GM21619 (cell line): ENCODE measurements around the gene TCEA3.
"Not testable (repeated sequence)": the region's sequence is repeated elsewhere in the genome, so short reads cannot be mapped to it uniquely, and the experiment has no call there.

Source experiments
- ATAC-seq: cut with Tn5 transposase; IDR thresholded peaks from one replicate; pipeline ENCODE4 v1.9.1; 2021; ENCODE audit not compliant: unreplicated experiment

The TCEA3 gene

DNA sequence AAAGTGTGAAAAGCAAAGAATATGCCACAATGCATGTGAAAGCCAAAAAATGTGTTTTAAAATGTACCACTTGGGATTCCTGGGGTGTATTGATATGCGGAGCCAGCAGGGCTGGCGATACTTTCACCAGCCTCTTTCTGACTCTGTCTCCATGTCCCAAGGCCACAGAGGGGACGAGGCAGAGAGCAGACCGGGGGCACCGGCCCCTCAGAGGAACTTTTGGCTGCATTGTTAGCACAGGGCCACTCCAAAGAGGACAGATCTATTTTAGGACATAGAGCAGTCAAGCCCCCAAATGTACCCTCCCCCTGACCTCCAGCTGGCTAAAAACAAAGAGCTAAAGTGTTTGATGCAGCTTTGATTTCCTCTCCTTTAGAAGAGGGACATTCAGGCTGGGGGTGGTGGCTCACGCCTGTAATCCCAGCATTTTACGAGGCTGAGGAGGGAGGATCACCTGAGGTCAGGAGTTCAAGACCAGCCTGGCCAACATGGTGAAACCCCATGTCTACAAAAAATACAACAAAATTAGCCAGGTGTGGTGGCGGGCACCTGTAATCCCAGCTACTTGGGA, 29.3 kb downstream of the TCEA3 start:
- ATAC-seq, result no peak

DNA sequence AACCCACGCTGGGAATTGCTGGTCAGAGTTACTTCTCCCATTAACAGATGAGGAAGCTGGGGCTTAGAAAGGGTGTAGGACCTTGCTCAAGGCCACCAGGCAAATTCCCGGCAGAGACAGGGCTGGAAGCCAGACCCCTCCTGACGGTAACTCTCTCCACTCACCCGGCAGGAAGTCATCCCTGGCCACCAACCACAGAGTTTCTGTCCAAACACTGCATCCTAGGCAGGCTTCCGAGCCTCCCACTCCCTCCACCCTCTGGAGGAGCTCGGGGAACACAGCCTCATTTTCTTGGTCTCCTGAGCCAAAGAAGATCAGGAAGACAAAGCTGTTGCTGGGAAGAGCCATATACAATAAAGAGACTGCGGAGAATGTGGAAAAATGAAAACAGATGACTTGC, 29.9 kb downstream of the TCEA3 start:
- no peak for ATAC-seq

DNA sequence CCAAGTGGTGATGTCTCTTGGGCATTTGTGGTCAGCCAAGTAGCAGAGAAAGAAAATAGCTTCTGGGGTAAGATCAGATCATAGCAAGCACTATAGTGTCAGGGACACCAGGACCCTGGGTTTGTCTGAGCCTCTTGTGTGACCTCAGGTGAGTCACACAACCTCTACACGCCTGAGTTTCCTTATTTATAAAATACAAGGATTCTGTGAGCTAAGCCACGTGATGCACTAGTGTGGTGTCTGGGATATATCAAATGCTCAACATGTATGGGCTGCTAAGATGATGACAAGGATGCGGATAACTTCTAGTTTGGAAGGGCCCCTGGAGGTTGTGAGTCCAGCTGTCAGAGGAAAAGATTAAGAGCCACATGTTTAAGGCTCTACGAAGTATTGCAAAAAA, 30.4 kb downstream of the TCEA3 start:
- ATAC-seq, result no peak

GRCh38 chr1:23393706-23394105, 30.8 kb downstream of the TCEA3 start:
- ATAC-seq, result no peak

DNA sequence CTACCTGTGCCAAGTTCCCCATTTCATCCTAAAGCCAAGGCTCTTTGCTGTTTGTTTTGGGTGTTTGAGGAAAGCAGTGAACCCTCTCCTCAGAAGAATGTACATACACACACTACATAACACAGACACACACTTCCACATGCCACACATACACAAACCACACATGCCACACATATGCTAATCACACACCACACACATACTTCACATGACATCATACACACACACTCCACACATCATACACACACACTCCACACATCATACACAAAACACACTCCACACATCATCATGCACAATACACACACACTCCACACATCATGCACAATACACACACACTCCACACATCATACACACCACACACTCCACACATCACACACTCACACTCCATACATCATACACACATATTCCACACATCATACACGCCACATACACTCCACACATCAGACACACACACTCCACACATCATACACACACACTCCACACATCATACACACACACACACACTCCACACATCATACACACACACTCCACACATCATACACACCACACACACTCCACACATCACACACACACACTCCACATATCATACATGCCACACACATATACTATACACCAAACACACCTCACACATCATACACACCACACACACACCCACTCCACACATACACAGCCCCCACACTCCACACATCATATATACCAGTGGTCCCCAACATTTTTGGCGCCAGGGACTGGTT, 32.3 kb downstream of the TCEA3 start:
- ATAC-seq, result no peak

GRCh38 chr1:23389837-23390321, 34.7 kb downstream of the TCEA3 start:
- ATAC-seq, result no peak

DNA sequence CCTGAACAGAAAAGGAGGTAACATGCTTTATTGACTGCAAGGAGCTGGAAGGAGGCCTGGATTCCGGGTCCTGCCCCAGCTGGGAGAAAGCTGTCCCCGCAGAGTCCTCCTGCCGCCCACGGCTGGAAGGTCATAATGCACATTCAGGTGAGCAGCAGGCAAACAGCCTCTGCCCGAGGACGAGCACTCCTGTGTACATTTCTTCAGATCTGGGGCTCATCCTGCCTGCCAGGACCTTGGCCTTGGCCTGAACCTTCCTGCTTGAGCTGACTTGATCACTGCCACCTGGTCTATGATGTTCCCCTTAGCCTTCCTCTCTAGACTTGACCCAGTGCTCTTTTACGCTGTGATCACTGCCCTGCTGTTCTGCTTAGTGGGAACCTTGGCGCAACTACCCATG, 37.1 kb downstream of the TCEA3 start:
- ATAC-seq, result no peak

DNA sequence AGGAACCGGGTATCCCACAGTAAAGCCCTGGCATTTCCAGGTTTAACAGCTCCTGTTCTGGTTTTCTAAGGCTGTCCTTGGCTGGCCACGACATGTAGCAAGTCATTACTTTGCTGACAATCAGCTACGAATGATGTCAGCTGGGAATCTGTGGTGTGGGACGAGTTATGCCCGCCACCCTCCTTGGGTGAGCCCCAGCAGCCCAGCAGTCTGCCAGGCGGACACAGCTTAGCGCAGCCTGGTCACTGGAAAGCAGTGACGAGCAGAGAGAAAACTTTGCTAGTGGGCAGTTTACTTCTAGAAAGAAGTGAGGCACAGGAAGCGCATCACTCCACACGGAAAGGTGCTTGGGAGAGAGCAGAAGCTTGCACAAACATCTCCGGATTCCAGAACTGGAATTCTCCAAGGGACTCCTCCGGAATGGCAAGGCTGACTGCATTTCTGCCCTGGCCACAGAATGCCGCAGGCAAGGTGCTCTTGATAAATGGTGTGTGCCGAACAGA, 39.4 kb downstream of the TCEA3 start:
- no peak for ATAC-seq

DNA sequence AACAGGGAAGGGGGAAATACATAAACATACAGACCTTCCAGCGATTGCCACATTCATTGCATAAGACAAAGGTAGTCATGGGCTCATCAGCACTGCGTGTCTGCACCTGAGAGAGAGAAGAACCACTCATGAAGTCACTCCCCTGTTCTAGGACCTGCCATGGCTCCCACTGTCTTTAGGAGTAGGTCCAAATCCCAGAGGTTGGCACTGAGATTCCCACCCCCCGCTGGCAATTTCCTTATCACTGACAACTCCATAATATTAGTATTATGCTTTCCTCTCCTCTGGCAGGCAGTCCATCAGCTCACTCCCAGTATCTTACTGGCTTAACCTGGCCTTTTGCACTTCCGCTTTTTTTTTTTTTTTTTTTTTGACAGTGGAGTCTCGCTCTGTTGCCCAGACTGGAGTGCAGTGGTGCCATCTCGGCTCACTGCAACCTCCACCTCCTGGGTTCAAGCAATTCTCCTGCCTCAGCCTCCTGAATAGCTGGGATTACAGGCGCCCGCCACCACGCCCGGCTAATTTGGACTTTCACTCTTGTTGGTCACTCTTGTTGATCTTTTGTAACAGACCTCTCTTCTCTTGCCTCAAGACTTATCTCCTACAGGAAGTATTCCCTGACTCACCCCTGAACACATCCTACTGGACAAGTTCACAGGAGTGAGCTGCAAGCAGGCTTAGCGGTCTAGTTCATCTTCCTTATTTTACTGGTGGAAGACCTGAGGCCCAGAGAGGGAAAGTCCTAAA, 40.1 kb downstream of the TCEA3 start:
- ATAC-seq, result no peak

DNA sequence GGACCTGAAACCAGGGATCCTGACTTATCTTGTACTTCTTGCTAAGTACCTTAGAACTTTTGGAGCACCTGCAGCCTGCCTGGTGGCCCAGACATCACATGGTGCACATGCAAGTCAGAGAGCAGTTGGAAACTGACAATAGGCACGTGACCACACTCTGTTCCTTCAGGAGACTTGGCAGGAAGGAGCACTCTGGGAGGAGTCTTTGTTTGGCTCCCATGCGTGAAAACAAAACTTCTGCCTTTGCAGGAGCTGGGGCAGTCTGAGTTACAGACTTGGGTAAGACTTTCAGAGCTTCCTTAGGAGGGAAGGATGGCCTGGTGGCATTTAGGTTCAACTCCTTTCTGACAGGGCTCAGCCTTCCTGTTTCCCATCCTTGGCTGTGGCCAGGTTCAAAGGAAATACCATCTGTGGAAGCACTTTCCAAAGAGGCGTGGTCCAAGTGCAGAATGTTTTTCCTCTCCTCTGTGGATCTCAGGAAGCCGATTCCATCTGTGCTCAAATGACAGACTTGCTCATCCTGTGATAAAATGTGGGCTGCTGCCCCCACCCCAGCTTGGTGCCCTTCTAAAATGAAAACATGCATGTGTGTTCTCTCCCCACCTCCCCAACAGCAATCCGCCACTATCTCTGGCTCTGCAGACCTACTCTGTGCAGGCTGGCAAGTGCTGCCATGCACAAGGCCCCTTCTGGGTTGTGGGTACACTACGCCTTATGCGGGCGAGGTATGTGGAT, 40.8 kb downstream of the TCEA3 start:
- no peak for ATAC-seq

- ATAC-seq, result no peak
Measured at GRCh38 chr1:23381233-23381885, 43.2 kb downstream of the TCEA3 start.

GRCh38 chr1:23380719-23381118, 43.8 kb downstream of the TCEA3 start:
- ATAC-seq, result no peak

DNA sequence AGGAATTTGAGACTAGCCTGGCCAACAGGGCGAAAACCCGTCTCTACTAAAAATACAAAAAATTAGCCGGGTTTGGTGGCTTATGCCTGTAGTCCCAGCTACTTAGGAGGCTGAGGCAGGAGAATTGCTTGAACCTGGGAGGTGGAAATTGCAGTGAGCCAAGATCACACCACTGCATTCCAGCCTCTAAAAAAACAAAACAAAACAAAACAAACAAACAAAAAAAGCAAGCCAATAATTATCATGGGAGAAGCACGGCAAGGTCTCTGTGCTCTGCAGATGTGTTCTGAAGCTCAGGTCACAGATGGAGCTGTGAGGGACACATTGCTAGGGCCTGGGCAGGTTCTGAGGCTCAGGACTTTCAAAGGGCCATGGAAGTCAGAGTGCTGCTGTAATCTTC, 44.3 kb downstream of the TCEA3 start:
- ATAC-seq, result not testable (repeated sequence)

- no peak for ATAC-seq
Measured at GRCh38 chr1:23376890-23377811, 47.4 kb downstream of the TCEA3 start.

DNA sequence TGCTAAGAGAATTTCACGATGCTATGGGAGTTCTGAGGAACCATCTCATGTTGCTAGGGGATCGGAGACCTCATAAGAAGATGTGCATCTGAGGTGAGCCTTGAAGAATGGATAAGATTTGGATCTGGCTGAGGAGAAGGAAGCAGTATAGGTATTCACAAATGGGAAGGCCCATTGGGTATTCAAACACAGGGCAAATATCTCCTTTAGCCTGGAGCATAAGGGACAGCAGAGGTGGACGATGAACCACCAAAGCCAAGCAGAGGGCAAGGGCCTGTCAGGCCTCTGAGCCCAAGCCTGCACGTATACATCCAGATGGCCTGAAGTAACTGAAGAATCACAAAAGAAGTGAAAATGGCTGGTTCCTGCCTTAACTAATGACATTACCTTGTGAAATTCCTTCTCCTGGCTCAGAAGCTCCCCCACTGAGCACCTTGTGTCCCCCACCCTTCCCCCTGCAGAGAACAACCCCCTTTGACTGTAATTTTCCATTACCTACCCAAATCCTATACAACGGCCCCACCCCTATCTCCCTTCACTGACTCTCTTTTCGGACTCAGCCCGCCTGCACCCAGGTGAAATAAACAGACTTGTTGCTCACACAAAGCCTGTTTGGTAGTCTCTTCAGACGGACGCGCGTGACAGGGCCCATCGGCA, 50.3 kb downstream of the TCEA3 start:
- not testable (repeated sequence) for ATAC-seq

DNA sequence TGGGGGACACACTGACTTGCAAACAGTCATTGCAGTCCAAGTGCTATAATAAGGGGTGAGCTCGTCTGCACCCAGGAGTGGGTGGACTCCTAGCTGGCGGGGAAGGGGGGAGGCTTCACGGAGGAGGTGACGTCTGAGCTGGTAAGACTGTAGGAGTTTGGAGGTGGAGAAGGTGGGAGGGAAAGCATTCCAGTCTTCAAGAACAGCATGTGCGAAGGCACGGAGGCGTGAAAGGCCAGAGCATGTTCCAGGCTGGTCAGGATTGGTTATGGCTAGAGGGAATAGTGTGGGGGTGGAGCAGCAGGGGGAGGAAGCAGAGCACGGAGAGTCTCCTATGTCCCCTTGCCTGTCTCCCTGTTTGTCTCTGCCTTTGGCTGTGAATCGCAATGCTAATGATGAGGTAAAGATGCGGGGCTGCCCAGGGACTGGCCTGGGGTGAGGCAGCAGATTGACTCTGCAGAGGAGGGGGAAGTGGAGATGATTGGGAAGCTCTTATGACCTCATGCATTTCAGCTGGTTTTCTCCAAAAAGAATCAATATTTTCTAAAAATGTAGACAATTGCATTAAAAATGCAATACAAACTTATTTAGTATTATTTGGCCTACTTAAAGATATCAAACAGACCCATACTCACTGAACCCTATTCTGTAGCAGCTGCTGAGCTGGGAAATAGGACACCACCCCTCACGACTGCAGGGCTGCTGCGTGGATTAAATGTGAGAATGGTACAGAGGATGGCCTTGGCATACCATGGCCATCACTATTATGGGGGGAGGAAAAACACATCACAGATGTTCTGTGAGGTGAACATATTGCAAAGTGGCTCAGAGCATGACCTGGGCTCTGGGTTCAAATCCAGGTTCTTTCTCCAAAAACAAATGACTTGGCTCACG, 52.3 kb downstream of the TCEA3 start:
- ATAC-seq, result no peak

DNA sequence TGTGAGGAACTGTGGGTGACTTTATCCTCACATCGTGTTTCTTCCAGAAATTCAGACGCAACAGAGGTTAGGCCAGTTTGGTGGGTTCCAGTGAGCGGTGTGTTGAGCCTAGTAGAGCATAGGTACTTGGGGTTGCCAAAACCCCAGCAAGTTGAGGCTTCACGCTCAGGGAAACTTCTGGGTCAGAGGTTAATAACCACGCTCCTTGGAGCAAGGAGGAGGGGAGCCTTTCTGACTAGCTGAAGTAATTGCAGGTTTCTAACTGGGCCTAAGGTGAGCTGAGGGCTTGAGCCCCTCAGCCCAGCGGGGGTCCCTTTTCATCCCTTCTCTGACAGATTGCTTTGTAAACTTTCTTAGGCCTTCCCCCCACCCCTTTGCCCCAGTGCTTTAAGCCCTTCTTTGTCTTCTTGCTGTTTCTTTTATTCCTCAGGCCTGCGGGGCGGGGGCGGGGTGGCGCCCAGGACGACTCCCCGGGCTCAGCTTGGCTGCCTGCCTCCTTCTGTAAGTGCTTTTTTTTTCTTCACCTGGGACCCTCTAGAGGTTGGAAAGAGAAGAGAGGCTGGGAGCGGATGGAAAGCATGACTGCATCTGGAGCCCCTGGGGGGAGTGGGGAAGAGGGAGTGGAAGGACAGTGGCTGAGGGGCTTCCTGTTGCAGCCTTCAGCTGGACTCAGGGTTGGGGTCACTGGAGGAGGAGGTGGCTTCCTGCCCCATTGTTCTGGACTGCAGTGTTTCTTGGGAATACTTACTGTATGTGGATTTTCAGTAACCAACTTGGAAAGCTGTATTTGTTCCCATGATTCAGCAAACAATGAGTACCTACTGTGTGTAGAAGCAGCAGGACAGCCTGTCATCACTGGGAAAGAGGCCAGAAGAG, 53.6 kb downstream of the TCEA3 start:
- no peak for ATAC-seq
